ENCODE data around the gene EXOSC7.

Gene EXOSC7

GRCh38 chr3:44993471-44994205 lies 17.6 kb downstream of the EXOSC7 start:
- no peak for DNase-seq

- DNase-seq: no peak
Measured at GRCh38 chr3:44995142-44995770, 19.2 kb downstream of the EXOSC7 start.

DNA sequence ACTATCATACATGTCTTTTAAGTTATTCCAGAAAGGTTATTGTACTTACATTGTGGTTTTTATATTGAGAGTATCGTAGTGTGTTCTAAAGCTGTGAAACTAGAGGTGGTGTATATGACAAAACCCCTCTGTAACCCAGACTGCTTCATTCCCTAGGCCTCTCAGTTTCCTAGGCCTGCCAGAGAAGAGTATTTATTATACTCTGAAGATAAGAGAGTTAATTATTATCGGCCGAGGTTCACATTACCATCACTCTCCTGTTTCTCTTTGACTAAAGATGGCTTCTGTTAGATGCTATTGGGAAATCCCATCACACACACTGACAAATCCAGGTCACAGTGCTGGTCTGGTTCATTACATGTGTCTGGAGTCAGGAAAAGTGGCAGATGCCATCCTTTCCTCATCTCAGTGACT lies 20.5 kb downstream of the EXOSC7 start:
- DNase-seq: no peak

DNA sequence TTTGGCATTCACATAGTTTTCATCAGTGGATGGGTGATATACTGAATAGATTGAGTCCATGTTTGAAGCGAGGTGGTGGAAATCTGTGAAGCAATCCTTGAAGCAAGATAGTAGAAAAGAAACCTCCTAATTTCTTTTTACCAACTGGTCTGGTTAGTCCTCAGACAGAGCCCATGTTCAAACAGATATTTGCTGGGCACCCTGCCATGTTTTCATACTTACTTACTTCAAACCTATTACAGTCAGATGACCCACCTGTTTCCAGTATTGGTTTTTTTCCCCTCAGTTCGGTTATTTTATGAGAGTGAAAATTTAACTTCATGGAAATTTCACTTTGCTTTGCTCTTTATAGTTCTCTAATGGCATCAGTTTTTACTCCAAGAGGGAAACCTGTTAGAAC lies 23.7 kb downstream of the EXOSC7 start:
- no peak for DNase-seq

- no peak for DNase-seq
Measured at GRCh38 chr3:45000823-45001222, 24.8 kb downstream of the EXOSC7 start.

- no peak for DNase-seq
Measured at GRCh38 chr3:45001738-45002137, 25.7 kb downstream of the EXOSC7 start.

DNA sequence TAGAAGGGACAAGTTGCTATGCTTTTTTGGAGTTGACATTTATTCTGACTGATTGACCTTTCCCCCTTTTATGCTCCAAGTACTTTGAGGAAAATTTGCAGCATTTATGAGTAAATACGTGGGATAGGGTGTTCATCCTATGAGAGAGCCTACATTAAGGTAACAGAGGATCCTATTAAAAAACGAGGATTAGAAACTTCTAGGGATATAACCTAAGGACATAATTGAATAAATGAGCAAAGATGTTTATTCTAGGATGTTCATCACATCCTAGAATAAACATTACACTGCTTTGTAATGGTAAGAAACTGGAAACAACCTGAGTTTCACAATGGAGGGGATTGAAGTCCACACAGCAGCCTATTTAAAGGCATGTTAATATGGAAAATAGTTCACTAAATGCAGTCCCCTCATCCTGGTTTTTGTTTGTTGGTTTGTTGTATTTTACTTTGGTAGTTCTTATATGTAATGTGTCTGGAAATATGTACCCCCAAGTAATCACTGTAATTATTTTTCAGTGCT lies 26.2 kb downstream of the EXOSC7 start:
- no peak for DNase-seq

- no peak for DNase-seq
Measured at GRCh38 chr3:45002720-45003119, 26.7 kb downstream of the EXOSC7 start.

DNA sequence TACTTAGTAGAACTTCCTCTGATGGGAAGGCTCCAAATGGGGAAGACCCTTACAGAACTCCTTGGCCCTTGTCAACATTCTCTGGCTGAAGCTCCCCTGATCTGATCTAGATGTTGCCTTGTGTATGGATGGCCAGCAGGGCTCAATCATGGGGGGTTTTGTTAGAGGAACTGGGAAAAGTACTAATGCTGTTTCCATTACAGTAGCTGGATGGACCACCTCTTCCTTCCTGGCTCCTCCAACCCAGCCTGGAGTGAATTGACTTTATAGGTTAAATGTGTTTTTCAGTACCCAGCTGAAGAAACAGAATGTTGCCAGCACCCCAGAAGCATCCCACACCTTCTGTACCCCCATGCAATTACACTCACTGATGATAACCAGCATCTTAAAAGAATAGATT lies 27.4 kb downstream of the EXOSC7 start:
- DNase-seq: no peak

GRCh38 chr3:45003859-45004258 lies 27.8 kb downstream of the EXOSC7 start:
- DNase-seq: no peak

DNA sequence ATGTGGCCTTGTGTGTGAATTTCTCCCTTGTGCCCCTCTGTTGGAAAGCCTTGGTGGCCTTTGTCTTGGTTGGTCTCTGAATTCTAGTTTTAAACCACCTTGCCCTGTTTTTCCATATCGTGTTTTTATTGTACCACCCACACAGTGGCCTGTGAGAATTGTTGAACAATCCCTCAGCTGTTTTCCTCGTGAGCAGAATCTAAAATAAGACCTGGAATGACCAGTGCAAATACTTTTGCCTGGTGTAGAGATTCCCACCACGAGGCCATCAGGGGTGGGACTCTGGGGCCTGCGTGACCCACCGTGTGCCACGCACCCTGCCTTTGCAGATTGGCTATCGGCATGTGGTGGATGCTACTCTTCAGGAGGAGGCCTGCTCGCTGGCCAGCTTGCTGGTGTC lies 31.0 kb downstream of the EXOSC7 start:
- no peak for DNase-seq

GRCh38 chr3:45008117-45008516 lies 32.1 kb downstream of the EXOSC7 start:
- DNase-seq: no peak

GRCh38 chr3:45009868-45010267 lies 33.8 kb downstream of the EXOSC7 start:
- no peak for DNase-seq

- DNase-seq: no peak
Measured at GRCh38 chr3:45010811-45011333, 34.8 kb downstream of the EXOSC7 start.

- DNase-seq: no peak
Measured at GRCh38 chr3:45011756-45012508, 35.9 kb downstream of the EXOSC7 start.

DNA sequence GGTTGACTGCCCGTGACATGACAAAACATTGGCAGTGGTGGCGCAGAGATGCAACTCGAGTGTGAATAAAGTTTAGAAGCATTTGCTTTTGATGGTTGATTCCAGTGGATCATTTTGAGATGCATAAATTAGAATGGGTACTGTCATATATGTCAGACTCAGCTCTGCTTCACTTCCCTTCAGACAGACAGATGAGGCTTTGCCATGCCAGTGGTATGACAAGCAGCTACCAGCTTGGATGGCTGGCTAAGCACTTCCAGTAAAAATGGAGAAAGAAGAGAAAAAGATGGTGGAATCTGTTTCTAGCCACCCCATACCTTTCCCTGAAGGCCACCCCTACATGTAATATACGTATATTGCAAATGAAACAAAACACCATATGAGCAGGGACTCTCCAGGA lies 36.5 kb downstream of the EXOSC7 start:
- no peak for DNase-seq

DNA sequence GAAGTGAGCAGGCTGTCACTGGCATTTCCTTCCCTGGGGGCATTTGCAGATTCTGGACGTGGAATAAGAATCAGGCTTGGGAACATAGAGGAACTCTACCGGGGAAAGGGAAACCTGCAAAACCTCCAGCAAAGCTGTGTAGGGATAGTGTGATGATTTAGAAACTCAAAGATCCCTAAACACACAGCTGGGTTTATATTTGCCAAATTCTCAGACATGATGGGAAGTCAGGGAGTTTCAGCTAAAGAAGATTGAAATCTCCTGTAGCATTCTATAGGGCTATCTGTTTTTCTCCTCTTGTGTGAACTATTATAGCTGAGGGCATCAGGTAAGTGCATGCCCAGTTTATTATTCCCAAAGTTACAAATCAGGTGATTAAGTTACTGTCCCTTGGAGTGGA lies 40.9 kb downstream of the EXOSC7 start:
- DNase-seq: no peak

- DNase-seq: no peak
Measured at GRCh38 chr3:45017821-45018220, 41.8 kb downstream of the EXOSC7 start.

GRCh38 chr3:45020534-45020933 lies 44.5 kb downstream of the EXOSC7 start:
- no peak for DNase-seq

GRCh38 chr3:45021524-45022297 lies 45.7 kb downstream of the EXOSC7 start:
- no peak for DNase-seq

DNA sequence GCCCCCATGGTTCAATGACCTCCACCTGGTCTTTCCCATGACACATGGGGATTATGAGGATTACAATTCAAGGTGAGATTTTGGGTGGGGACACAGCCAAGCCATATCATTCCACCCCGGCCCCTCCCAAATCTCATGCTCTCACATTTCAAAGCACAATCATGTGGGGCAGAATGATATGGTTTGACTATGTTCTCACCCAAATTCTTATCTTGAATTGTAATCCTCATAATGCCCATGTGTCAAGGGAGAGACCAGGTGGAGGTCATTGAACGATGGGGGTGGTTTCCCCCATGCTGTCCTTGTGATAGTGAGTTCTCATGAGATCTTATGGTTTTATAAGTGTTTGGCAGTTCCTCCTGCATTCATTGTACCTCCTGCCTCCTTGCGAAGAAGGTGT lies 47.6 kb downstream of the EXOSC7 start:
- DNase-seq: no peak

- DNase-seq: no peak
Measured at GRCh38 chr3:45024542-45025255, 48.7 kb downstream of the EXOSC7 start.

All from SW 1271 (cell line).